GM18499 (cell line): ENCODE results near the gene C5orf22.
"Not testable (repeated sequence)": the region's sequence is repeated elsewhere in the genome, so short reads cannot be mapped to it uniquely, and the experiment has no call there.

Source experiments
- ATAC-seq: cut with Tn5 transposase; IDR thresholded peaks from one replicate; pipeline ENCODE4 v1.9.1; 2021; ENCODE audit warnings: moderate number of reproducible peaks; ENCODE audit not compliant: insufficient read depth, unreplicated experiment

C5orf22 gene

DNA sequence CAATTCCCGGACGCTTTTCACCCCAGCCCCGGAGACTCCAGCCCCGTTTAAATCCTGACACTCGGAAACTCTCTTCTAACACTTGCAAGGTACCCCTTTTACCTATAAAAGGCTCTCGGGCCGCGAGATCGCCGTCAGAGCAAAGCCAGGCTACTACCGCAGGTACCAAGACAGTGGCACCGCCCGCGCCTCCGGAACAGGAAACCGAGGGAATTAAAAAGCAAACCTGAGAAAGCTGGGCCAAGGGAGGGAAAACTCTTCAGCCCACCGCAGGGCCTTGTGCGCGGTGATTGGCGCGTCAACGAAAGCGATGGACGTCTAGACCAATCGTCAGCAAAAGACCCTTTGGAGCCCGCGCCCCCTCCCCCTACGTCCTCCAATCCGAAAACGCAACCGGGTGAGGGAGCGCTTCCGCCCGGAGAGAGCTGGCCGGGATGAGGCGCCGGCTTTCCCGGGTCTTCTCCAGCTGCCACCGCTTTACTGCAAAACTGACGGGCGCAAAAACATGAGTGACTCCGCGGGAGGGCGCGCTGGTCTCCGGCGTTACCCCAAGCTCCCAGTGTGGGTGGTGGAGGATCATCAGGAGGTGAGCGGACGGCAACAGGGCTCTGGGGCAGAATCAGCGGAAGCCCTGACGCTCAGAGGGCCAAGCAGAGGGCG, at the start of gene C5orf22, which contains the start of gene DROSHA:
C5orf22 (plus strand) TSS at position 414 of the 660 bp plus-strand sequence; CDS start at position 506, 92 bp downstream.
DROSHA (minus strand) TSS at position 206 of the 660 bp plus-strand sequence. CDS start 3,034 bp downstream, outside the sequence.
- peak; percentile 90 for ATAC-seq

GRCh38 chr5:31485376-31486207, 46.5 kb upstream of the C5orf22 start:
- ATAC-seq, result no peak

GRCh38 chr5:31486441-31486840, 45.7 kb upstream of the C5orf22 start:
- no peak for ATAC-seq

- no peak for ATAC-seq
These were observed 44.6 kb upstream of the C5orf22 start for GRCh38 chr5:31487506-31487905.

DNA sequence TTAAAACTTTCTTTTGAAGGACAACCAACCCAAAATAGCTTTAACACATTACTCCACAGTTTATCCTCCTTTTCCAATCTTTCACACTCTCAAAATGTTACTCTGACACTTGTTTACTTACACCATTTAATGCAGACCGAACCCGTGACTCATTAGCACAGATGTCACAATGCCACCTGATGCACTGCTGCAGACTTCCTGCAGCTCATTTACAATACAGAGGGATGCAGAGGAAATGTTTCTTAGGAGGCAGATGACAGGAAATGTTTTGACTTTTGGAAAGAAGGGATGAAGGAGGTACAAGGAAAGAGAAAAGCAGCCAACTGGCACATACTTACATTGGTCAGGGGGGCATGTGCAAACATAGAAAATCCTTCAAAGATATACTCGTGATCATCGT, 39.2 kb upstream of the C5orf22 start:
- ATAC-seq, result no peak

DNA sequence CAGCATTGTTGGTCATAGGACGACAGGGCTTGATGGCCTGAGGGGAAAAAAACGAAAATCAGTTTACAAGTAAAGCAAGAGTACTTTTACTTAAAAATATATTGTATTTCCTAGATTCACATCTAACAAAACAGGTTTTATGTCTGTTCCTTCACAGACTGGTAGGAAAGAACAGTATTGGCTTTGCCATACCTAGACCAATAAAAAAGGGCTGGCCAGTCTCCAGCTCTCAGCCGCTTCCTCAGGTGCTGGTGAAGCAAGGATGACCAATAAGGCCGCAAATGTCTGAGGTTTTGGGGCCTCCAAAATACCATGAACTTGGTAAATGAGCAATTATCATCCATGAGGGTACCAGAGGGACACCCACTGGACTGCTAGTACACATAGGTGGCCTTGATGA, 36.8 kb upstream of the C5orf22 start:
- ATAC-seq, result no peak

- ATAC-seq, result no peak
These were observed 35.8 kb upstream of the C5orf22 start for GRCh38 chr5:31496301-31496700.

DNA sequence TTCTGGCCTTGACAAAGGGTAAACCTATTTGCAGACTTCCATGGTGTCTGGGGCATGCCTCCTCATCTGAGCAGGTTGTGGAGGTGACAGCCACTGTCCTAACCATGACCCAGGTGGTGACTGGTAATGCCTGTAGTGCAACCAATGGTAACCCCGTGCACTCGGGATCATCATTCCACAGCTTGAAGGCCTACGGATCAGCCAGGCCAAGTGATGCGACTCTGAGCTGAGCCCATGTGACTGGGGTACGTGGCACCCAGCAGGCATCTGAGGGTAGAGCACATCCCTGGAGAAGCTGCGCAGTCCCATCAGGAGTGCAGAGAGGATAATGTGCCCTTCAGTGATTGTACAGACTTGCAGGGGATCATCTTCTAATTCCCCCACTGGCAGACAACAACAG, 35.2 kb upstream of the C5orf22 start:
- ATAC-seq, result no peak

- ATAC-seq, result no peak
These were observed 31.8 kb upstream of the C5orf22 start for GRCh38 chr5:31500256-31500655.

DNA sequence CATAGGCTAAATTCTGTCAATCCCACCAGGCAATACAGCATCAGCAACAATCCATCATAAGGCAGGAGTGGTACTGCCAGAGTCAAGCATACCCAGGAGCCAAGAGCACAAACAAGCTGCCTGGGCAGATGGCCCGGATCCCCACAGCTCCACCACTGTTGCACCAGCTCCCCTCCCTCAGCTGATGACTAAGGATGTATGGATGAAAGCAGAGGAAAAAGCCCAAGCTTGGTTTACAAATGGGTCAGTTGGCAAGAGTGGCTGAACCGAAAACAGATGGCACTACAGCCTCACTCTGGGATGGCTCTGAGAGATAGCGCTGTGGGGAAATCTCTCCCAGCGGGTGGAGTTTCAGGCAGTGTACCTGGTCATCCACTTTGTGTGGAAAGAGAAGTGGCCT, 29.6 kb upstream of the C5orf22 start:
- ATAC-seq, result no peak

DNA sequence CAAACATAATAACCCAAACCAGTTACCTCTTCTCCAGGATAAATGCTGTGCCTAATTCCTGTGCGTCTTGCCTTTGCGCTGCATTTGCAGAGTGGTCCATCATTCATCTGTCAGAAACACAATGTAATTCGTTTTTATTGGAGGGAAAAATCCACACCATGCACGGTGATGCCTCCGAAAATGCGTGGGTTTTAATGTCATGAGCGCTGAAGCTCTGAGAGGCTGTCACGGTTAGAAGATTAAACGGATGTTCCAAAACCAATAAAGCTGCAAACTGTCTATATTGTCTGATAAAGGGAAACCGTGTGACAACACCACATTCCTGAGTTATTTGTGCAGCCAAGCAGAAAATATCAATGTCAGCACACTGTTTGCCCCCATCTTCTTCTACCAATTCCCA, 27.6 kb upstream of the C5orf22 start:
- no peak for ATAC-seq

GRCh38 chr5:31511305-31511704, 20.8 kb upstream of the C5orf22 start:
- ATAC-seq, result no peak

GRCh38 chr5:31516802-31517201, 15.3 kb upstream of the C5orf22 start:
- ATAC-seq, result no peak

- ATAC-seq, result no peak
These were observed 9.1 kb upstream of the C5orf22 start for GRCh38 chr5:31523041-31523440.

- no peak for ATAC-seq
These were observed 1.4 kb upstream of the C5orf22 start for GRCh38 chr5:31530541-31531265.

DNA sequence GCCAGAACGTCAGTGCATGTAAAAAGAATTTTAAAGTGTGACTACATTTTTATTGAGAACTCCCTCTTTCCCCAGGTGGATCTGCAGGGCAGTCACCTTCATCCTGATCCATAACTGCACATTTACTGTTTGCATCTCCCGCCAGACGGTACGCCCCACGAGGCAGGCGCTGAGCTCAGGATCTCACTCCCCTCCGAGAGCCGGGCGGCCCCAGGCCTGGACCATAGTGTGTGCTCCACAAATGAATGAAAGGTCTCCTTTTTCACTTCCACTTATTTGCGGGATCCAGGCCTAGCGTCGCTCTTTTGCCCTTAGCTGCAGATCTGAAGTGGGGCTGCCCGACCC, 586 bp upstream of the C5orf22 start:
- peak; percentile 4 for ATAC-seq

- ATAC-seq, result no peak
These were observed 2.5 kb downstream of the C5orf22 start for GRCh38 chr5:31534527-31535046.

GRCh38 chr5:31536873-31537272, 4.8 kb downstream of the C5orf22 start:
- no peak for ATAC-seq

- no peak for ATAC-seq
These were observed 5.2 kb downstream of the C5orf22 start for GRCh38 chr5:31537349-31537748.

DNA sequence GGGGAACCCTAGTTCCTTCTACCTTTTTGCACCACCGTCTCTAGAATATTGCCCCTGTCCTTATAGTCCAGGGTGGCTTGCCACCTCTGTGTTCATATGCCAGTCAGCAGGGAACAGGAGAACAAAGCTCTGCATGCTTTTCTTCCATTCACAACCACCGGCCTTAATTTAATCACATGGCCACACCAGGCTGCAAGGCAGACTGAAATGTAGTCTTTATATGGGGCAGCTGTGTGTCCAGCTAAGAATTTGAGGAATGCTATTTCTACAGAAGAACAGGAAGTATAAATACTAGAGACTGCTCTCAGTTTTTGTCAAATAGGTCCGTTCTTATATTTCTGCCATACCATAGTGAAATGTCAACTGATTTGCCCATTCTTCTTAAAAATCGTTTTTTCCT, 5.8 kb downstream of the C5orf22 start:
- no peak for ATAC-seq

- ATAC-seq, result not testable (repeated sequence)
These were observed 17.0 kb downstream of the C5orf22 start for GRCh38 chr5:31549114-31549513.
